GM23248 (cell line): ENCODE measurements around the gene SRP72. TPM values are rescaled to one million over a fixed set of nuclear protein-coding genes. Genes with fewer than 3 reads are reported as not detected.

Experiments used
- DNase-seq: peaks from one replicate; pipeline ENCODE4 v3.0.0-alpha.2; 2015
- H2AFZ ChIP-seq: fragments of 200-600 bp; sonication (generic); 2 replicates; pipeline ENCODE4 v1.6.1; 2016; ENCODE audit warnings: antibody characterized with exemption
- H3F3A ChIP-seq: fragments of 200-600 bp; sonication (generic); 2 replicates; pipeline ENCODE4 v1.6.1; 2016; ENCODE audit warnings: mild to moderate bottlenecking, antibody characterized with exemption, mixed run types; ENCODE audit not compliant: insufficient read depth
- H3K27ac ChIP-seq: fragments of 200-600 bp; sonication (generic); 2 replicates; pipeline ENCODE4 v1.5.1; 2016; ENCODE audit warnings: mild to moderate bottlenecking
- H3K27me3 ChIP-seq: fragments of 200-600 bp; sonication (generic); replicated peaks from 2 replicates; pipeline ENCODE4 v1.6.1; 2016; ENCODE audit warnings: mild to moderate bottlenecking; ENCODE audit not compliant: insufficient read depth
- H3K36me3 ChIP-seq: fragments of 200-600 bp; sonication (generic); 2 replicates; pipeline ENCODE4 v1.6.1; 2016; ENCODE audit warnings: low read depth, mild to moderate bottlenecking
- H3K4me1 ChIP-seq: fragments of 200-600 bp; sonication (generic); 2 replicates; pipeline ENCODE4 v1.6.1; 2016; ENCODE audit warnings: mild to moderate bottlenecking; ENCODE audit not compliant: insufficient read depth
- H3K4me2 ChIP-seq: fragments of 200-600 bp; sonication (generic); one replicate; pipeline ENCODE4 v1.6.1; 2016; ENCODE audit warnings: mild to moderate bottlenecking; ENCODE audit not compliant: unreplicated experiment
- H3K4me3 ChIP-seq: fragments of 200-600 bp; sonication (generic); 2 replicates; pipeline ENCODE4 v1.5.1; 2016; ENCODE audit warnings: mild to moderate bottlenecking
- H3K79me2 ChIP-seq: fragments of 200-600 bp; sonication (generic); 2 replicates; pipeline ENCODE4 v1.6.1; 2016; ENCODE audit warnings: mild to moderate bottlenecking; ENCODE audit not compliant: insufficient read depth
- H3K9ac ChIP-seq: fragments of 200-600 bp; sonication (generic); 2 replicates; pipeline ENCODE4 v1.6.1; 2016; ENCODE audit warnings: mild to moderate bottlenecking
- H3K9me2 ChIP-seq: fragments of 200-600 bp; sonication (generic); 2 replicates; pipeline ENCODE4 v1.6.1; 2016; ENCODE audit warnings: mixed run types, mild to moderate bottlenecking, moderate library complexity; ENCODE audit not compliant: insufficient read depth
- H3K9me3 ChIP-seq: fragments of 200-600 bp; sonication (generic); one replicate; pipeline ENCODE4 v1.6.1; 2017; ENCODE audit warnings: low read depth
- H4K20me1 ChIP-seq: fragments of 200-600 bp; sonication (generic); 2 replicates; pipeline ENCODE4 v1.6.0; 2016; ENCODE audit not compliant: insufficient read depth
- EZH2 ChIP-seq: fragments of 200-600 bp; sonication (generic); IDR thresholded peaks from 2 replicates; pipeline ENCODE4 v1.6.1; 2018; ENCODE audit warnings: antibody characterized with exemption, mild to moderate bottlenecking; ENCODE audit not compliant: insufficient read depth, poor library complexity, severe bottlenecking
- EZH2phosphoT487 ChIP-seq: fragments of 200-600 bp; sonication (generic); IDR thresholded peaks from 2 replicates; pipeline ENCODE4 v1.6.1; 2018; ENCODE audit warnings: antibody characterized with exemption, moderate library complexity, mild to moderate bottlenecking, low read depth; ENCODE audit not compliant: insufficient read depth
- WGBS, 2 experiments: methylation state at CpG; one replicate each; pipeline ENCODE4 v1.1.6; 2015 to 2017; ENCODE audit warnings: low lambda C conversion rate in 2 of 2, low coverage in 1 of 2; ENCODE audit errors: missing lambda C conversion rate in 2 of 2; 5-methylcytosine and 5-hydroxymethylcytosine counted together
- in situ Hi-C: fragments of 300-500 bp; cut with MboI; formaldehyde crosslinking; loops from 2 replicates; pipeline ENCODE4 v1.15.0; 2020
- polyA plus RNA-seq: library from polyadenylated mRNA; unstranded; fragments of >200 nt; fragmentation: Nextera tagmentation; extraction: Ambion mirVana; gene quantifications from 2 replicates; pipeline ENCODE4 v1.2.1, GENCODE V29; 2016
- total RNA-seq: library from RNA; depleted of rRNA; stranded (reverse); fragments of >200 nt; shearing (Covaris generic); gene quantifications from 2 replicates; pipeline ENCODE4 v1.2.3, GENCODE V29; 2014

Gene SRP72
- total and polyA plus RNA-seq, 2 experiments from 2014 or later: 70.0 to 128 TPM

GRCh38 chr4:56426273-56426672 lies 41.1 kb upstream of the SRP72 start:
- TF ChIP-seq EZH2phosphoT487 (no peak), EZH2 (no peak)
- Histone ChIP-seq H4K20me1 (no peaks in the 10 kb centered on the region), H3K36me3 (no peaks in the 10 kb centered on the region), H3K4me2 (no peak overlapping the region), H3K9me2 (no peaks in the 10 kb centered on the region), H3K4me3 (no peak overlapping the region), H3K27ac (no peak overlapping the region), H3K4me1 (0 out of 2 replicates have a peak, but pooled peaks cover 4% of the 10 kb centered on the region), H3K79me2 (peaks cover 99% of the 10 kb centered on the region), H3F3A (no peaks in the 10 kb centered on the region; the same call in 1 of the 2 replicates), H2AFZ (no peak overlapping the region), H3K27me3 (no peaks in the 10 kb centered on the region), H3K9me3 (no peaks in the 10 kb centered on the region), H3K9ac (no peak overlapping the region)
- DNase-seq: no peak
- 92 to 94% methylated on average over 5 to 6 of the region's 6 CpGs for WGBS, 2 experiments
- in situ Hi-C loops: no loop called here

GRCh38 chr4:56427179-56427578 lies 40.2 kb upstream of the SRP72 start:
- no peak overlapping the region for H3K4me3 ChIP-seq
- no peak overlapping the region for H3K4me2 ChIP-seq
- 0 out of 2 replicates have a peak, but pooled peaks cover 4% of the 10 kb centered on the region for H3K4me1 ChIP-seq
- H3K9me2 ChIP-seq: no peaks in the 10 kb centered on the region
- TF ChIP-seq EZH2 (no peak), EZH2phosphoT487 (no peak)
- H3F3A ChIP-seq: no peaks in the 10 kb centered on the region; the same call in 1 of the 2 replicates
- no peaks in the 10 kb centered on the region for H3K36me3 ChIP-seq
- peaks cover 99% of the 10 kb centered on the region for H3K79me2 ChIP-seq
- H3K27ac ChIP-seq: no peak overlapping the region
- H3K27me3 ChIP-seq: no peaks in the 10 kb centered on the region
- H3K9ac ChIP-seq: no peak overlapping the region
- no peaks in the 10 kb centered on the region for H4K20me1 ChIP-seq
- DNase-seq: no peak
- no peaks in the 10 kb centered on the region for H3K9me3 ChIP-seq
- 97 to 100% methylated on average over 1 of the region's 1 CpG for WGBS, 2 experiments
- in situ Hi-C loops: no loop called here
- H2AFZ ChIP-seq: no peak overlapping the region

GRCh38 chr4:56430203-56430602 lies 37.2 kb upstream of the SRP72 start:
- TF ChIP-seq EZH2 (no peak), EZH2phosphoT487 (no peak)
- no peak overlapping the region for H2AFZ ChIP-seq
- WGBS, 2 experiments: 97 to 98% methylated on average over 2 of the region's 2 CpGs
- H3K27ac ChIP-seq: no peak overlapping the region
- H3K4me1 ChIP-seq: peaks cover 7% of the 10 kb centered on the region; the same call in 1 of the 2 replicates
- in situ Hi-C loops: no loop called here
- H3K9ac ChIP-seq: no peak overlapping the region
- peaks cover 5% of the 10 kb centered on the region; the same call in 1 of the 2 replicates for H3F3A ChIP-seq
- no peaks in the 10 kb centered on the region for H4K20me1 ChIP-seq
- H3K9me3 ChIP-seq: no peaks in the 10 kb centered on the region
- no peak for DNase-seq
- no peaks in the 10 kb centered on the region for H3K27me3 ChIP-seq
- peaks cover 97% of the 10 kb centered on the region for H3K79me2 ChIP-seq
- H3K36me3 ChIP-seq: no peaks in the 10 kb centered on the region
- H3K9me2 ChIP-seq: no peaks in the 10 kb centered on the region; the same call in 1 of the 2 replicates
- no peak overlapping the region for H3K4me2 ChIP-seq
- no peak overlapping the region for H3K4me3 ChIP-seq

DNA sequence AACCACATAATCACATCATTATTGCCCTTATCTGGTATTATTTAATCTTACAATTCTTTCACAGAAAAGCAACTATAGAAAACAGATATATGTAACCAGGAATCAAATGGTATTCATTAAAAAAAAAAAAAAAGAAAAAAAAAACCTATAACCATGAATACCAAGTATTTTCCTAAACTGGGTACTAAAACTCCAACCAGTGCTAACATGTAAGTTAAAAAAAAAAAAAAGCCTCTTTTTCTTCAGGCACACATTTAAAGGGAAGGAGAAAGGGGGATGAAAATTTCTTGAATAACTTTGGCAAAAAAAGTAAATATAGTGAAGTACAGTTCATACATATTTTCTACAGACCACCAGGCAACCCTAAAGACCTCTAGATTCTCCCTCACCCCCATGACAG lies 34.1 kb upstream of the SRP72 start:
- no peak for DNase-seq
- no peak overlapping the region for H2AFZ ChIP-seq
- H3K27ac ChIP-seq: no peak overlapping the region
- in situ Hi-C loops: no loop called here
- H3K9me3 ChIP-seq: no peaks in the 10 kb centered on the region
- H3K4me2 ChIP-seq: no peak overlapping the region
- TF ChIP-seq EZH2phosphoT487 (no peak), EZH2 (no peak)
- H3K36me3 ChIP-seq: no peaks in the 10 kb centered on the region
- H3K9me2 ChIP-seq: no peaks in the 10 kb centered on the region; the same call in 1 of the 2 replicates
- H3K4me1 ChIP-seq: peaks cover 9% of the 10 kb centered on the region
- H3F3A ChIP-seq: peaks cover 14% of the 10 kb centered on the region
- H3K4me3 ChIP-seq: 0 out of 2 replicates have a peak overlapping the region, but pooled peaks have one; percentile 86
- H3K9ac ChIP-seq: no peak overlapping the region
- no peaks in the 10 kb centered on the region for H3K27me3 ChIP-seq
- no peaks in the 10 kb centered on the region for H4K20me1 ChIP-seq
- peaks cover 87% of the 10 kb centered on the region for H3K79me2 ChIP-seq
